GM21528 (cell line): ENCODE data around the gene NPM3.
"Not testable (repeated sequence)": the region's sequence is repeated elsewhere in the genome, so short reads cannot be mapped to it uniquely, and the experiment has no call there.

Source experiments
- ATAC-seq: cut with Tn5 transposase; IDR thresholded peaks from one replicate; pipeline ENCODE4 v1.9.1; 2021; ENCODE audit warnings: mild to moderate bottlenecking, moderate library complexity; ENCODE audit not compliant: unreplicated experiment, low FRiP score

The NPM3 gene

DNA sequence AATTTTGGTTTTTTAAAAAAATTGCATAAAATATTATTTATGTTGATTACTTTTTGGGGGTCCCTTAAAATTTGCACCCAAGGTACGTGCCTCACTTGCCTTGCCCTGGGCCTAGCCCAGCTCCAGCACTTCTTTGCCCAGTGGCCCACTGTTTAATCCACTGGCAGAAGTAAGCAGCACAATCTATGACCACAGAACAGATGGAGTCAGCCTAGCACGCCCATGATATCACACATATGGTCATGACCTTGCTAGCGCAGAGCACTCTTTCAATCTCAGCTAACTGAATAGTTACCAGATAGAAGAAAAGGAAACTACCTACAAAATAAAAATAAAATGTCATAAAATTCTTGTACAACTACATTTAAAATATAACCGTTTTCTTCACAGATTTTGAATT lies 29.4 kb upstream of the NPM3 start:
- no peak for ATAC-seq

DNA sequence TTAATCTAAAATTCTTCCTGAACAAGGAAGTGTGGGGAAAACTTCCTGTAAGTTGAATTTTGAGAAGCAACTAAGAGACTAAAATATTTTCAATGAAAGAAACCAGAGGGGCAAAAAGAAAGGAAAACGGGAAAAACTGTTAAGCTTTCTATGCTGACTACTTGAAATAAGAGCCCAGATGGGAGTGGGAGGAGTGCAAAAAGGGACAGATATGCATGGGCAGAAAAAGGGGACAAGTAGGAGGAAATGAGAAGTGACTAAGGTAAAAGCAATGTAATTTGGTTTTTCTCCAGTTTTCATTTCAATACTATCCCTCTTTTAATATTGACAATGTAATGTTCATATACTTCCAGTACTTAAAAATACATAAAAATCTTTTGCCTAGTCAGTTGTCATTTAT lies 23.9 kb upstream of the NPM3 start:
- ATAC-seq = no peak

DNA sequence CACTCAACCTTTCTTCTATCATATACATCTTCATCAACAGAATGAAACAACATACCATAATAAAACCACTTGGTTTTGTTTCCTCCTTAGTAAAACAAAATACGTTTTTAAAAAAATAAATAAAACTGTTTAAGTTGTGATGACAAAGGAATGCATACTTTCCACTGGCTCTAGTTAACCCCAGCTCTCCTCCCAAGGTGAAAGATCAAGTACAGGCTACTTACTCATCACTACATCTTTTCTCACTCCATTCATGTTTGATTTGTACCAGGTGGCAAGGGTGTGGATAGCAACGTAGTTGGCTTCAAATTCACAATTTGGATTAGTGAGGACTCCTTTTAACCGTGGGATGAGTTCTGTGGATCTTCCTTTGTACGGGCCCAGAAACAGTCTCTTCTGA lies 20.3 kb upstream of the NPM3 start:
- no peak for ATAC-seq

DNA sequence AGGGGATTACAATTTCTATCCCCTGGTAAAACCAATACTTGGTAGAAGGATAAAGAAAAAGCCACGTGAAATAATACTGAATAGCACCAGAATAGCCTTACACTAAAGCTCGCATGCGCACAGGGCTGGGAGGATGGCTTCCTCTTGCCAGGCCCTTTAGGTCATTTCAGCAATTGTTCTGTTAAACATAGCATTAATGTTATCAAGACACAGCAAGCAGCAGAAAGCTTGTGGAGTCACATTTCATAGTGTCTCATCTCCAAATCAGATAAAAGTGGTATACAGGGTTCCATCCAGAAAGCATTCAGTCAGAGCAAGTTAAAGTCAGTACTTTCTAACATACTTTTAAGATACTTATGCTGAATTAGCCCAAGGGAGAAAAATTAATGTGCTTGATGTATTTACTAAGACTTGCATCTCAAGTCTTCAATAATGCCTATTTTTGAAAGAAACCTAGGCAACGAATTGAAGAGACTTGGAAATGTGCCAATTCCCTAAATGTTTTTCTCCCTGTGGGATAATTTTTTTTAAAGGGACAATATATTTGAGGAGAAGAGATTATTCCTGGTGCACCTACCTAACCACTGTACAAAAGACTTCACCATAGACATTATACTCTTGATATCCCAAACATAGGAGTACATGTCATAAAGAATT lies 14.3 kb upstream of the NPM3 start:
- ATAC-seq = no peak

DNA sequence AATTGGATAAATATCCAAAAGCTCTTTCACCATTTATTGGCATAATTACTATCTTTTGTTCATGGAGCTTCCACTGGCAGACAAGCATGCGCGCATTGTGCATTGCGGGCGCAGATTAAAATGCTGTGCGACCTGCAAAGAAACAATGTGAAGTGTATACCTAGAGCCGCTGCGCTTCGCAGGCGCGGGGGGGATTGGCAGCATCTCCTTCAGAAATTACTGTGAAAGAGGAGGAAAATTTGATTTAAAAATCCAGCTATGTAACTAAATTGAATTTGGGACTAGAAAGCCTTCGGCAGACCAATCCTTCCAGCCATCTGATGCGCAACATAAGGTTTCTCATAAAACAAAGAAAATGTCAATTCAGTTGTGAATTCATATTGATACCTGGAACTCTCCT lies 10.3 kb upstream of the NPM3 start:
- ATAC-seq = no peak

DNA sequence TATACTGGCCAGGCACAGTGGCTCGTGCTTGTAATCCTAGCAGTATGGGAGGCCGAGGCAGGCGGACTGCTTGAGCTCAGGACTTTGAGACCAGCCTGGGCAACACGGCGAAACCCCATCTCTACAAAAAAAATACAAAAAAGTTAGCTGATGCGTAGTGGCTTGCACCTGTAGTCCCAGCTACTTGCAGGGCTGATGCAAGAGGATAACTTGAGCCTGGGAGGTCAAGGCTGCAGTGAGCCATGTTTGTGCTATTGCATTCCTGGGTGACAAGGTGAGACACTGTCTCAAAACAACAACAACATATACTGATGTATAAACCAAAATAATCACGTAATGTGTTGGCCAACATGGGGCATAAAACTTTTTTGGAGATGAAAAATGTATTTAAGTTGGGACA lies 6.4 kb upstream of the NPM3 start:
- no peak for ATAC-seq

DNA sequence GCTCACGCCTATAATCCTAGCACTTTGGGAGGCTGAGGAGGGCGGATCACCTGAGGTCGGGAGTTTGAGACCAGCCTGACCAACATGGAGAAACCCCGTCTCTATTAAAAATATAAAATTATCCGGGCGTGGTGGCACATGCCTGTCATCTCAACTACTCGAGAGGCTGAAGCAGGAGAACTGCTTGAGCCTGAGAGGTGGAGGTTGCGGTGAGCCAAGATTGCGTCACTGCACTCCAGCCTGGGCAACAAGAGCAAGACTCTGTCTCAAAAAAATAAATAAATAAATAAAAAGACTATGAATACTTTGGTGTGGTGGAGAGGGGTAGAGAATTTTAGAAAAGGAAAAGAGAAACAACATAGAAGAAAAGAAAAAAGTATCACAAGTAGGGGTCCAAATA lies 6.0 kb upstream of the NPM3 start:
- ATAC-seq = not testable (repeated sequence)

DNA sequence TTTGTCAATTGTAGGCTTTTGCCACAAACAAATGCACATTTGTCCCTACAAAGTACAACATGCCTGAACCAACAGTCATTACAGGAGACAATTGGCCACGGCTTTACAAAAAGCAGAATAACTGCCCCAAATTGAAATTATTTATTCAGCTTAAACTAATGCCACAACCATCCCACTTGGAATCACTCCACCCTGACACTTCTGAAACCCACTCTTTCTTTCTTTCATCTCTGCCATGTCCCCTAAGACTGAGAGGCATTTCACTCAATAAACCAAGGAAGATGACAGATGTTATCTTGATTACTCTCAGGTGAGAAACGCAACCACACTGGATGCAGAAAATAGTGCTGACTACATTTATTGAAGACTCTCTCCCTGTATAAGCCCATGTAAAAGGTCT lies 2.6 kb upstream of the NPM3 start:
- no peak for ATAC-seq

DNA sequence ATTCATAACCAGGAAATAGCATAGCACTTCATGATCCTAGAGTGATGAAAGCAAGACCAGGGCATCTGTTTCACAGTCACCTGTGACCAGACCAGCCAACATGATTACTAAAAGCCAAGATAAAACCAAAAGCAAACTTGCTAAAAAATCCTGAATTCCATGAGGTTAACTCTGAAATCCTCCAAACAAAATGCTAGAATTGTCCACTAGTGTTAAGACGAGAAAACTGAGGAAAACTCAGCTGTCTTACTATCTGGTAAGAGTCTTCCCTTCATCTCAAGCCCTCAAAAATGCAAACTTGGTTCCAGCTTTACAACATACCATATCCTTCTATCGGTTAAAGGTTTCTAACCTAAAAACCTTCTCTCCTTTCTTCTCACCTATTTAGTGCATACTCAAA lies 1.3 kb upstream of the NPM3 start:
- ATAC-seq = no peak

DNA sequence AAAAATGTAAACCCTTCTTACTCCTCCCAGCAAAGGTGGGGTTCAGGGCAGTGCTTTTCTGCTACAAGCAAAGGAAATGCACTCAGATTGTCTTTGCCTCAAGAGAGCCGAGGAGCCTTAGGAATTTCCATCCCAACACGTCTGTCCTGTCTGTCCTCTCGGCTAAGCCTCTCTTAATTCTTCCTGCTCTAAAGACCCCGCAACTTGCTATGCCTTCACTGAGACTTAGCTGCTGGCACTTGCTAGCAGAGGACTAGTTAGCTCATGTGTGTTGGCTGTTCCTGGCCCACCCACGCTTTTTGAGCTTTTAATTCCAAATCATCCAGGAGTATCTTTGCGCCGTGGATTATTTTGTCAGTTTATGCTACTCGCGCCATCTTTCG lies 481 bp upstream of the NPM3 start:
- ATAC-seq = no peak

DNA sequence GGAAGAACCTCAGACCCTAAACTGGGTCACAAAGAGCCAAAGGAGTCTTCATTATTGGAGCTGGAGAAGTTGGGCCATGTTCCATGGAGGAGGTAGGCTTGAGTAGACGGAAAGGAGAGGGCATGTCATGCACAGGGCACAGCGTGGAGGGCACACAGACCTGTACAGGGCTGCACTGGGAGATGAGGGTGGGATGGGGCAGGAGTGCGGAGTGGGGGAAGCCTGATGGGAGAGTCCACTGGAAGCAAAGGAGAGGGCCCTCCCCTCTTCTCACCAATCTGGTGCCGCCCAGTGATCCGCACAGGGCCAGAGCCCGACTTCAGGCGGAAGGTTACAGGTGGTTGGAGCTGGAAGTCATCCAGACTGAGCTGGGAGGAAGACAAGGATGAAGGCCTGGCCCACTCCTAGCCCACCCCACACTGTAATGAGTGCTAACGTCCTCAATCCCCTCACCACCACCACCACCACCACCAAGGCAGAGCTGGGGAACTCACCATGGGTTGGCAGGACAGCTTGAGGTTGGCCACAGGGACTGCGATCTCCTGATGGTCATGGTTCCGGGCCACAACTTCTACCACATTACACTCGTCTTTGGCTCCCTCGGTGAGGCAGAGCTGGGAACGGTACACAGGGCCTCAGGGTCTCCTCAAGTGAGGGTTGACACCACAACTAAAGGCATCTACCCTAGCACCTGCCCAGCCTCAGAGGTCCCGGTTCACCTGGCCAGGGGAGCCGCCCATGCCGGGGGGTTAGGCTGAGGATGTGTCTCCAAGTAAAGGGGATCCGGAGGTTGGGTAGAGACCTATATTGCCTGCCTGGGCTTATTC lies 1.0 kb downstream of the NPM3 start:
- no peak for ATAC-seq

DNA sequence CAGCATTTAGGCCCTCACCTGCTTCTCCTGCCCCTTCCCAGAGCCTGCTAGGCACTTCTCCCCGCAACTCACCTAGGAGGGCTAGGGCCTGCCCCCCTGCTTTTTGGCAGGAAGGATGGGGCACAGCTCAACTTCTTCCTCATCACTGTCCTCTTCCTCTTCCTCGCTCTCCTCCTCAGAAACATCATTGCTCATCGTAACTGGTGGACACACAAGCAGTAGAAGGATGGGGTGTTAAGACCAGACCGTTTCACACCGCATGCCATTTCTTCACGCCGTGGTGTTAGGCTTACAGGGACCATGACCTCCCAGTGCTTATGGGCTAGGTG lies 1.6 kb downstream of the NPM3 start:
- ATAC-seq = no peak

DNA sequence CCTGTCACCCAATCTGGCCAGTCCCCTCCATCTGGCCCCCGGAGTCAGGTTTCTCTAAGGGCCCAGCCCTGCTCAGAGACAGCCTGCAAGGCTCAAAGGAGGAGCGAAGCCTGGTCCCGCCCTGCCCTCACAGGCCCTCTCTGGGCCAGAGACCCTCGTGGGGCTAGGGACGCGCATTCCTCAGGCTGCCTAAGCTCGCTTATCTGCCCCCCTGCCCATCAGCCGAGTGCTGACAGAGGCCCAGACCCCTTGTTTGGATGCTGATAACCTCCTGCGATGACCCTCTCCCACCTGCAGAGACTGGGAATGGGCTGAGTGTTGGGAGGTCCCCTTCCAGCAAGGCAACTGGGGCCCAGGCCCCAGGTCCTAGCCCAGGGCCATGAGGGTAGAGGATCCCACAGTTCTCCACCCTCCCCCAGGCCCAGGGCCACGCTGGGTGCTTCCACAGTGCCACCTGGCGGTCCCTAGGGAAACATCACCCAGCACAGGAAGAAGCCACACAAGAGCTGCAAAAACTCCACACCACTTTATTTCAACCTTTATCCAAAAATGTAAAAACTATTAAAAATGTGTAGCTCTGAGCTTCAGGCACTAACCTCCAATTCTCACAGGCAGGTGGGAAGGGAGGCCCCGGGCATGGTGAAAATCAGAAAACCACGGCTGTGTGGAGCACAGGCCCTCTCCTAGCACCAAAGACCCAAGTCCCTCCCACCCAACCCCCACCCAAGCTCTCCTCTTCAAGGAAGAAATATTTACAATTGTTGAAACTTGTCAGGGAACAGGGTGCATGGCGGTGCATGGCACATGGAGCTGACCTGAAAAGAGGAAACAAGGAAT lies 2.2 kb downstream of the NPM3 start:
- no peak for ATAC-seq

DNA sequence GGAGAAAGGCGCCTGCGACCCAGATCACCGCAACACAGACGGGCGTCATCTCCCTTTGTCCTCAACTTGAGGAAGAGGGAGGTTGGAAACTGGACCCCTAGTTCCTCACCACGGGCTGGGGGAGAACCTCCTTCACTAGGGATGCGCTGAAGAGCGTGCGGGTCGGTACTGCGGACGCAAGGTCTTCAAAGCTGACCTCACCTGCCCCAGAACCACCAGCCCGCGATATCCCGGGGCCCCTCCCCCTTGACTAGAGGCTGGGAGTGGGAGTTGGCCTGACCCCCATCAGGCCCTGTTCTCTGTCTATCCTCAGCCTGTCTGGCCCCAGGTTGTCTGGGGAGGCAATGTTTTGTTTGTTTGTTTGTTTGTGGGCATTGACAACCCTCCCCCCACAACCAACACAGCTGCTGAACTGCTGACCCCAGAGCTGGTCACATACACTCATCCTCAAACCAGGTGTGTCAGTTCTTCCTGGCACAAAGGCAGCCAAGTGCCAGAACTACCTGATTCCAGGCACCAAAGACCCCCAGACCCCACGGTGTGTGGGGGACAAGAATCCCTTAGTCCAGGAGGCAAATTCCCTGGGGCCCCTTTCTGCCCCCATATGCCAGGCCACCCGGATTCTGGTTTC lies 2.9 kb downstream of the NPM3 start:
- ATAC-seq = no peak

DNA sequence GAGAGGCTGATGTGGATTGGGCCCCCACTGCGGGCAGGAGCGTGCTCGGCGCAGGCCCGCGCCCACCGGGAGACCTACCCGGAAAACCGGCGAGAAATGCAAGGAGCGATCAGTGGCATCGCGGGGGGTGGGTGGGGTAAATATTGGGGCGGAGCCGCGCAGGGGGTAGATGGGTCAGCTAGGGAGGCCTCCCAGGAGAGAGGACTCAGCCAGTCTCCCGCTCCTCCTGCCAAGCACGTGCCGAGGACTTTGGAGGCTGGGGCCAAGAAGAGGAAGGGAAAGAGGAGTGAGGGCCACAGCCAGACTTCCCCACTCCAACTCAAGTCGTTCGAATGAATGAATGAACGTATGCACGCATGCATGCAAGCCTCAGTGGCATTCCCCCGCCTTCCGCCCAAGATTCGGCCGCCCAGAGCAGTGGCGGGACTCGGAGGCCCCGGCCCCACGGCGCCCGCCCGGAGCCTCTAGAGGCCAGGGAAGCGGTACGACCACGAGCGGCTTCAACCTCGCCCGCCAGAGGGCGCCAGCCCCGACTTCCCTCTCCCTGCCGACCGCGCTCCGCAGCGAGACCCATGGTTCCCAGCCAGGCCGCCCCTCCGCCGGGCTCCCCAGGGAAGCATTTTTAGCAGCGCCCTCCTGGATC lies 3.6 kb downstream of the NPM3 start:
- ATAC-seq = no peak

DNA sequence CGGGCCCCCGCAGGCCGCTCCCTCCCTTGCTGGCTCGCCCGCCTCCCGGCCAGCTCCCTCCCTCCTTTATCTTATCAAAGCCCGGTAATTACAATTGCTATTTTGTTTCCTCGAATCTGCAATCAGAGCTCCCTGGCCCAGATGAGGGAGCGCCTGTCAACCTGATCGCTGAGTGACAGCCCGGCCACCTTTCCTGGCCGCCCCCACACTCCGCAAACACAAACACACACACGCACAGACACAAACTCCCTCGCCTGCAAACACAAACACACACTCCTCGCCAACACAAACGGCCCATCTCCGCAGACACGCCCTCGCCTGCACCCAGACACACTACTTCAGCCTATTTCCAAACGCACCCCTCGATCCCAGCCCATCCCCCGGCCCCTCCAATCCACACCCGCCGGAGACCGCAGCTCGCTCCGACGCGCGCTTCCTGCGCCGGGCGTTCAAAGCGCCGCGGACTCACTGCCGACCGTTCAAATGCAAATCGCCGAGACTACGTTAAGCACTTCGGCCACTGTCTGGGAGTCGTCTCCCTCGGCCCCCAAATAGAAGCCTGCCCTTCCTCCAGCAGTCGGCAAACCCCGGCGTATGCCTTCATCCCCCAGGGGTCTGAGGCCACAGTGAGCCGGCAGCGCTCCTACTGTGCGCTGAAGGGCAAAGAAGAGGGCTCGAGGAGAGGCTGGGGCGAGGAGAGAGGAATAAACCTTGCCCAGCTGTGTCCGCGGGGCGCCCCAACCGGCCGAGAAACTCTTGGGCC lies 4.3 kb downstream of the NPM3 start:
- ATAC-seq = no peak

DNA sequence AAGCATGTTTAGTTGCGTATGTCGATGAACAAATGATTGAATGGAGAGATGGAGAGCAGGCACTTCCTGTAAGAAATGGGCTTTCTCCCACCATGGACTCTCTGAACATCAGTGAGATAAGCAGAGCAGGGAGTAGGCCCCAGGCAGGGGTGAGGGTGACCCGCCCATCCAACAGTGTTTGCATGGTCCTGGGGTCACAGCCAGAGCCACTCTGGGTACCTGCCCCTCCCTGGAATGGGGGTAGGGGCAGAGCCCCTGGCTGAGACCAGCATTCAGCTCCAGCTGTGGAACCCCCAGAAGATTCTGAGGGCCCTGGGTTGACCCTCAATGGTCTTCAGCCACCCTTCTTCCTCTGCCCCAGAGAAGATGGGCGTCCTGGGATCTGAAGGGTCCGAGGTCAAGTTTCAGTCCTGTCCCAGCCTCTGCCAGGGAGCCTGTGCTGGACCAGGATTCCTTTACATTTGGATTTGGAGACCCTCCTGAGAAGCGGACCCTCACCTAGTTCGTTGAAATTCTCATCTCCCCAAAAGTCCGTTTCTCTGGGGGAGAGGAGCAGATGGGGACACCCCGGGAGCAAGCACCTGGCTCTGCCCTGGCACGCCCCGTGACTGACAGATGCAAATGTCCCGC lies 5.0 kb downstream of the NPM3 start:
- no peak for ATAC-seq

DNA sequence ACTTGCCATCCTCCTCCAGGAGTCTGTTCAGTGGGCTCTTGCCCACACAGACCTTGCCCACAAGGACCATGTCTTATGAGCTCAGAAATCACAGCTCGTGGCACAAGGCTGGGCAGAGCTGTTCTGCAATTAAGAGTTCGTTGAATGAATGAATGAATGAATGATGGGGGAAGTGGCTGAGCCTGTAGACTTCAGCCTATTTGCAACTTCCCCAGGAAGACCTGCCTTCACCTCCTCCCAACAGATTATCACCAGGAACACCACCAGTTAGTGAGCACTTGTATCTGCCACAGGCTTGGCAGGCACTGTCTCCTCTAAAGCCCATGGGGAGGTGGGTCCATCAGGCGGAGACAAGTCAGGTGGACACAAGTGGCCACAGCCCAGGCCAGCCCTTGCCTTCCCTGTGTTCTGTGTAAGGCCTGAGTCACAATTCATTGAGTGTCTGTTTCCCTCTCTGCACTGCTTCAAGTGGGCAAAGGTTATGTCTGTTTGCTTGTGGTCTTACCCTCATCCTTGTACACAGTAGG lies 5.6 kb downstream of the NPM3 start:
- ATAC-seq = no peak

DNA sequence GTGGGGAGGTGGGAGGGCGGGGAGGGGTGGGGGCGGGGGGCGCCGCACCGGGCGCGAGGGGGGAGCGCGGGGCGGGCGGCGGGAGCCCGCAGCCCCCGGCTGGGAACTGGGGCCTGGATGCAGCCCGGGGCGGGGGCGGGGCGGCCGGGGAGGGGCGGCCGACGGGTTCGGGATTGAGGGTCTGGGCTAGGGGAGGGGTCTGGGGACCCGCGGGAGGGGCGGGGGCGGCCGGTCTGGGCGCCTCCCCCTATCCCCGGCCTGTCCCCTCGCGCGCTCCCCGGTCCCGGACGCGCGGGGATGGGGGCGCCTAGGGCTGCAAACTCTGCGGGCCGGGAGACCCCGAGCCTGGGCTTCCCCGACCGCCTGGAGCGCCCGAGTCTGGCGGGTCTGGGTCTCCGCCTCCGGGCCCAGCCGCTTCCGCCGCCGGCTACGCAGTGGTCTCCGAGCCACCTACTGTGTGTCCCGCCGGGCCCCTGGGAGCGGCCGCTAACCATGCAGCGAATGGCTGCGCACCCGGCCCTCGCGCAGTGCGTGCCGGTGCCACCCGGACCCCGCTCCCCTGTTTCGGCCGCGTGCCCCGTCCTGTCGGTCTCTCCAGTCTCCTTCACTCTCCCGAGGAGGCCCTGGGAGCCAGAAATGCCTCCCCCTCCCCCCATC lies 7.0 kb downstream of the NPM3 start:
- no peak for ATAC-seq
